Fibroblast of upper back skin (primary cell): ENCODE data around the gene ITPR2.
"Not testable (repeated sequence)": the region's sequence is repeated elsewhere in the genome, so short reads cannot be mapped to it uniquely, and the experiment has no call there.

Experiments
- DNase-seq: peaks from one replicate; pipeline ENCODE4 v3.0.0-alpha.2; 2013

Gene ITPR2

GRCh38 chr12:26729137-26729671 lies 103.8 kb downstream of the ITPR2 start:
- DNase-seq: not testable (repeated sequence)

GRCh38 chr12:26728205-26729050 lies 104.6 kb downstream of the ITPR2 start:
- no peak for DNase-seq

GRCh38 chr12:26727482-26728204 lies 105.4 kb downstream of the ITPR2 start:
- DNase-seq: no peak

- DNase-seq: no peak
These were observed 106.0 kb downstream of the ITPR2 start for GRCh38 chr12:26726956-26727355.

GRCh38 chr12:26725276-26725916 lies 107.6 kb downstream of the ITPR2 start:
- DNase-seq: no peak

GRCh38 chr12:26724309-26724702 lies 108.7 kb downstream of the ITPR2 start:
- DNase-seq: no peak

GRCh38 chr12:26723379-26724308 lies 109.3 kb downstream of the ITPR2 start:
- DNase-seq: peak; percentile 62

GRCh38 chr12:26721800-26722199 lies 111.2 kb downstream of the ITPR2 start:
- DNase-seq: peak; percentile 22

- no peak for DNase-seq
These were observed 113.1 kb downstream of the ITPR2 start for GRCh38 chr12:26719852-26720251.

- DNase-seq: no peak
These were observed 115.2 kb downstream of the ITPR2 start for GRCh38 chr12:26717757-26718156.

GRCh38 chr12:26715232-26715631 lies 117.8 kb downstream of the ITPR2 start:
- DNase-seq: no peak

- DNase-seq: no peak
These were observed 119.1 kb downstream of the ITPR2 start for GRCh38 chr12:26713885-26714383.

GRCh38 chr12:26712892-26713291 lies 120.1 kb downstream of the ITPR2 start:
- no peak for DNase-seq

GRCh38 chr12:26711569-26711968 lies 121.4 kb downstream of the ITPR2 start:
- no peak for DNase-seq

GRCh38 chr12:26711072-26711471 lies 121.9 kb downstream of the ITPR2 start:
- DNase-seq: no peak

- no peak for DNase-seq
These were observed 127.1 kb downstream of the ITPR2 start for GRCh38 chr12:26705851-26706250.

- DNase-seq: peak; percentile 50
These were observed 128.1 kb downstream of the ITPR2 start for GRCh38 chr12:26704684-26705460.

- DNase-seq: no peak
These were observed 128.8 kb downstream of the ITPR2 start for GRCh38 chr12:26704214-26704613.

- no peak for DNase-seq
These were observed 130.3 kb downstream of the ITPR2 start for GRCh38 chr12:26702741-26703140.

GRCh38 chr12:26701604-26702215 lies 131.3 kb downstream of the ITPR2 start:
- peak; percentile 61 for DNase-seq

- DNase-seq: no peak
These were observed 132.6 kb downstream of the ITPR2 start for GRCh38 chr12:26700430-26700829.
